Ectodermal cell (in vitro differentiated cells): ENCODE measurements around the gene KIF25. TPM values are rescaled to one million over a fixed set of nuclear protein-coding genes. Genes with fewer than 3 reads are reported as not detected.

Experiments
- H3K27ac ChIP-seq: 2 replicates; pipeline ENCODE4 v1.7.0; 2013; ENCODE audit warnings: mild to moderate bottlenecking, low read depth, low read length; ENCODE audit not compliant: insufficient read depth, poor library complexity, severe bottlenecking
- H3K27me3 ChIP-seq: 2 replicates; pipeline ENCODE4 v1.7.0; 2013; ENCODE audit warnings: mild to moderate bottlenecking, low read length; ENCODE audit not compliant: insufficient read depth, control insufficient read depth, poor library complexity, severe bottlenecking
- H3K36me3 ChIP-seq: one replicate; pipeline ENCODE4 v1.7.0; 2013; ENCODE audit warnings: low read length; ENCODE audit not compliant: control insufficient read depth, insufficient read depth
- H3K4me1 ChIP-seq: one replicate; pipeline ENCODE4 v1.7.0; 2013; ENCODE audit warnings: low read length; ENCODE audit not compliant: control insufficient read depth, insufficient read depth
- H3K4me3 ChIP-seq: 2 replicates; pipeline ENCODE4 v1.7.0; 2013; ENCODE audit warnings: low read depth, low read length, control low read depth; ENCODE audit not compliant: insufficient read depth
- H3K9me3 ChIP-seq: 2 replicates; pipeline ENCODE4 v1.7.0; 2013; ENCODE audit warnings: mild to moderate bottlenecking, low read length, moderate library complexity; ENCODE audit not compliant: control insufficient read depth
- WGBS, 2 experiments: methylation state at CpG; one replicate each; pipeline ENCODE4 v1.1.7; 2013; ENCODE audit warnings: missing lambda C conversion rate in 2 of 2; 5-methylcytosine and 5-hydroxymethylcytosine counted together
- polyA plus RNA-seq, 4 experiments: library from polyadenylated mRNA; stranded (reverse); fragments of 50-300 nt; gene quantifications; one replicate each; pipeline ENCODE4 v1.2.3, GENCODE V29; 2013

The KIF25 gene, protein sequence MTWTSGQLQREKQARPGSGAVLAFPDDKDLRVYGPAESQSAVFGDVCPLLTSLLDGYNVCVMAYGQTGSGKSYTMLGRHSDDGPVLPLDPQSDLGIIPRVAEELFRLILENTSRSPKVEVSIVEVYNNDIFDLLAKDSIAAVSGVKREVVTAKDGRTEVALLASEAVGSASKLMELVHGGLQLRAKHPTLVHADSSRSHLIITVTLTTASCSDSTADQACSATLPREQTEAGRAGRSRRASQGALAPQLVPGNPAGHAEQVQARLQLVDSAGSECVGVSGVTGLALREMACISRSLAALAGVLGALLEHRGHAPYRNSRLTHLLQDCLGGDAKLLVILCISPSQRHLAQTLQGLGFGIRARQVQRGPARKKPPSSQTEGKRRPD
- 0.85 TPM for polyA plus RNA-seq (2013, experiment 1 of 4)
- polyA plus RNA-seq (2013, experiment 2 of 4): 0.69 TPM
- 0.91 TPM for polyA plus RNA-seq (2013, experiment 3 of 4)
- 0.49 TPM for polyA plus RNA-seq (2013, experiment 4 of 4)

DNA sequence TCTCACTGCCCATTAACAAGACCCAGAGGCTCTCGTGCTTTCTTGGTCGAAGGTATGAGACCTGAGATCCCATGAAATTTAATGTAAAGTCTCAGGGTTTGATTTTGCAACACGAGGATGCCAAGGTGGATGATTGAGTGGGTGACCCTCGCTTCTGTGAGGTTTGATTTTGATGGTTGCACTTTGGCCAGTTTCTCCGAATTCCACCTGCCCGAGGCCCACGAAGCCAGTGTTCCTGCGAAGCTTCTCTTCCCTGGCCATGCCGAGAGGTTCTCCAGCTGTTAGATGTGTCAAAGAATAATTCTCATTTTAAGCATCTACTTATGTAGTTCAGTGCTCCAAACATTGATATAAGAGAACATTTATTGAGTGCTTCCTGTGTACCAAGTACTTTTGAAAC is at the start of gene KIF25:
KIF25 (plus strand) TSS at position 30 of the 400 bp plus-strand sequence. CDS start 31,915 bp downstream, outside the sequence.
- H3K36me3 ChIP-seq: no peaks in the 10 kb centered on the region
- H3K4me1 ChIP-seq: no peaks in the 10 kb centered on the region
- no peak within 1 kb of the TSS for H3K4me3 ChIP-seq
- H3K27ac ChIP-seq: no peak within 1 kb of the TSS
- H3K27me3 ChIP-seq: no peaks in the 10 kb centered on the region
- WGBS, 2 experiments: 84 to 92% methylated on average over 9 of the region's 9 CpGs
- no peaks in the 10 kb centered on the region for H3K9me3 ChIP-seq

DNA sequence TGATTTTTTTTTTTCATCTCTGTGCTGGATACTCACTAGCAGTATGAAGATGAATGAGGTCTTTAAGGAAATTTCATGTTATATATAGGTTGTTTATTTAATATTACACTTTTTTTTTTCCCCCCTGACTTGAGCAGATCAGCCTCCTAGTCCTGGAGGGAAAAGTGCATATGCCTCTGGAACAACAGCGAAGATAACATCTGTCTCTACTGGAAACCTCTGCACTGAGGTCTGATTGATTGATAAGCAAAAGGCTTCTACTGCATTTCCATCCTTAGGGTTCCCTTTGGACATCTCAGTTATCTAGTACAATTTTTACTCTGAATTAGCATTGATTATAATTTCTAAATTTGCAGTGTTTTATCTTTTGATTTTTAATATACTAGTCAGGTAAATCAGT is 49.8 kb upstream of the KIF25 start:
- H3K27me3 ChIP-seq: no peaks in the 10 kb centered on the region
- H3K4me1 ChIP-seq: no peaks in the 10 kb centered on the region
- H3K4me3 ChIP-seq: no peak overlapping the region
- peaks cover 67% of the 10 kb centered on the region for H3K36me3 ChIP-seq
- 100% methylated on average over 1 of the region's 1 CpG for WGBS, 2 experiments
- H3K9me3 ChIP-seq: no peaks in the 10 kb centered on the region
- H3K27ac ChIP-seq: no peak overlapping the region

DNA sequence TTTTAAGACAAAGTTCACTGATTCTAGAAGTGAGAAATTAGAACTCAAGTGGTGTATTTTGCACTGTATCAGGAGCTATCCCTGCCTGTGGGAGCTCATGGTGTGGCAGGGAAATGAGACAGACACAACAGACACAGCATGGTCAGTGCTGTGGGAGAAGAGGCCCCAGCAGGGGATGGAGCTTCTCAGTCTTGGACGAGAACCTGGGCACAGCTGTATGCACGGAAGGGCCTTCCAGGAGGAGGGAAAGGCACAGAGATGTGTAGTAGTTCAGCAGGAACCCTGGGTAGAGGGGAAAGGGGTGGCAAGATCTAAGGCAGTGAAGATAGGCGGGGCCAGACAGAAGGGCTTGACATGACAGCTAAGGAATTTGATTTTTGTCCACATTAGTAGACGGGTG is 48.8 kb upstream of the KIF25 start:
- Histone ChIP-seq H3K27ac (no peak overlapping the region), H3K27me3 (no peaks in the 10 kb centered on the region), H3K4me1 (no peaks in the 10 kb centered on the region), H3K4me3 (no peak overlapping the region), H3K36me3 (peaks cover 67% of the 10 kb centered on the region), H3K9me3 (no peaks in the 10 kb centered on the region)
- WGBS, 2 experiments: 90 to 92% methylated on average over 4 of the region's 4 CpGs

DNA sequence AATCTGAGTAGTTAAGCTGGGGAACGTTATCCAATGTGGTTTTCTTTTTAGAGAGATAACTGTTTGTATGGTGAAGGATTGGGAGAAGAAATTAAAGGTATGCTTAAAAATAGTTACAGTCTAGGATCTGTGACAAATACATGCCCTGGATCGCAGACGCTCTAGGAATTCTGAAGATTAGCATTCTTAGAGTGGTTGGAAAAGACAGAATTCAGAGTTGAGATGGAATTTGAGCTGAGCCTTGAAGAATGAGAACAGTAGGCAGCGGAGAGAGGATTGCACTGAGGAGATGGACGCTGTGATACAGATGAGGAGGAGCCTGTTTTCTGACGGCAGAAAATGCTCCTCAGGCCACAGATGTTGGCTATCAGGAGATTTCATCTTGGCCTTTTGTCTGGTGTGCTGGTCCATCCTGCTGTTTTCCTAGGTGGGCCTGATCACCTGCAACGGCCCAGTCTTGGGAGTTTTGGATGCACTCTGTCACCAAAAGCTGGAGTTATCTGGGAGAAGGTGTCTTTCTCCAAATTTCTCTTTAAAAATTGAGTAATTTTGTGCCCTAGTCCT is 48.3 kb upstream of the KIF25 start:
- H3K27ac ChIP-seq: no peak overlapping the region
- H3K36me3 ChIP-seq: peaks cover 63% of the 10 kb centered on the region
- H3K9me3 ChIP-seq: no peaks in the 10 kb centered on the region
- no peaks in the 10 kb centered on the region for H3K4me1 ChIP-seq
- 96% methylated on average over 7 of the region's 7 CpGs for WGBS, 2 experiments
- no peak overlapping the region for H3K4me3 ChIP-seq
- no peaks in the 10 kb centered on the region for H3K27me3 ChIP-seq

DNA sequence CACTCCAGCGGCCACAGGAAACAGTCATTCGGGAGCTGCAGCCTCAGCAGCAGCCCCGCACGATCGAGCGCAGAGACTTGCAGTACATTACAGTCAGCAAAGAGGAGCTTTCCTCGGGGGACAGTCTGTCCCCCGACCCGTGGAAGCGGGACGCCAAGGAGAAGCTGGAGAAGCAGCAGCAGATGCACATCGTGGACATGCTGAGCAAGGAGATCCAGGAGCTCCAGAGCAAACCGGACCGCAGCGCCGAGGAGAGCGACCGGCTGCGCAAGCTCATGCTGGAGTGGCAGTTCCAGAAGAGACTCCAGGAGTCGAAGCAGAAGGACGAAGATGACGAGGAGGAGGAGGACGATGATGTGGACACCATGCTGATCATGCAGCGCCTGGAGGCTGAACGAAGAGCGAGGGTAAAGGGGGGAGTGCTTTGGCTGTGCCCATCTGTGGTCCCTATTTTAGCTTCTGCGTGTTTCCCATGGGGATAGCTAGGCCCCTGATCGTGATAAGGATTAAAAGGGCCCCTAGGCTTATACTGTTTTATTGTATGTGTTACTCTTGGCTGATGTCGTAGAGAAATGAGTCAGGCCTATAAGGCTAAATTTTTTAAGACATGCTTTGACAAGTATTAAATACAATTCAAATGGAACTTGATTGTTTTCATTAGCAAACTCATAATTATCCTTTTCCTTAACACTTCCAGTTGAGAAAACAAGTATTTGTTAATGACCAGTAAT is 45.5 kb upstream of the KIF25 start:
- H3K9me3 ChIP-seq: no peaks in the 10 kb centered on the region
- H3K4me1 ChIP-seq: no peaks in the 10 kb centered on the region
- no peak overlapping the region for H3K27ac ChIP-seq
- H3K36me3 ChIP-seq: peaks cover 44% of the 10 kb centered on the region
- 96% methylated on average over 29 of the region's 29 CpGs for WGBS, 2 experiments
- H3K27me3 ChIP-seq: no peaks in the 10 kb centered on the region
- no peak overlapping the region for H3K4me3 ChIP-seq

DNA sequence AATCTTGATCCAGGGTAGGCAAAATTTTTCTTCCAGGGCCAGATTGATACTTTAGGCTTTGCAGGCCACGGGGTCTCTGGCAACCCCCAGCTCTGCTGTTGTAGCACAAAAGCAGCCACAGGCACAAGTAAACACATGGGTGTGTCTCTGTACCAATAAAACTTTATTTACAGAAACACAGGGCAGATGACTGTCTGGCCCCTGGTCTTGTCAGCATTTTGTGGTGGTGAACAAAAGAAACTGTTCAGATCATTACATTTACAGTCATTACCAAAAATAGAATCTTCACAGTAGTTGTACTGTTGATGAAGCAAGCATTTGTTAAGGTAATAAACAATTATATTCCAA is 45.0 kb upstream of the KIF25 start:
- Histone ChIP-seq H3K36me3 (peaks cover 42% of the 10 kb centered on the region), H3K27ac (no peak overlapping the region), H3K4me3 (no peak overlapping the region), H3K9me3 (no peaks in the 10 kb centered on the region), H3K27me3 (no peaks in the 10 kb centered on the region), H3K4me1 (no peaks in the 10 kb centered on the region)
- WGBS, 2 experiments: 98 to 100% methylated on average over 1 of the region's 1 CpG

DNA sequence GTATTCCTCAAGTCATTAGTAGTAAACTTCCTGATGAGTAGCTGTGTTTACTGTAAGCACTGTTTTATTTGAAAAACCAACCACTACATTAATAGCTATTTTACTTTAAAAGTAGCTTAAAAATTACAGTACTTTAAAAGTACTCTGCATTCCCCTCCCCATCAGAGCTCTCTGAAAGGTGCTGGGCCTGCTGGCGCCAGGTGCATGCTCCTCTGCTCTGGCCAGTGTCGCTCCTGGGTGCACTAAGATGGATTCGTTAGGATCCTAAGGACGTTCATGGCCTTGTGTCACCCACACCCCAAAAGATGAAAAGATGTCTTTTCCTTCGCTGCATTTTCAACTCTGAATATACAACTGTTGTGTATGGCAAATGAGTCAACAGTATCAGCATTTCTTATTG is 43.9 kb upstream of the KIF25 start:
- peaks cover 43% of the 10 kb centered on the region for H3K36me3 ChIP-seq
- WGBS, 2 experiments: 95 to 97% methylated on average over 5 of the region's 5 CpGs

DNA sequence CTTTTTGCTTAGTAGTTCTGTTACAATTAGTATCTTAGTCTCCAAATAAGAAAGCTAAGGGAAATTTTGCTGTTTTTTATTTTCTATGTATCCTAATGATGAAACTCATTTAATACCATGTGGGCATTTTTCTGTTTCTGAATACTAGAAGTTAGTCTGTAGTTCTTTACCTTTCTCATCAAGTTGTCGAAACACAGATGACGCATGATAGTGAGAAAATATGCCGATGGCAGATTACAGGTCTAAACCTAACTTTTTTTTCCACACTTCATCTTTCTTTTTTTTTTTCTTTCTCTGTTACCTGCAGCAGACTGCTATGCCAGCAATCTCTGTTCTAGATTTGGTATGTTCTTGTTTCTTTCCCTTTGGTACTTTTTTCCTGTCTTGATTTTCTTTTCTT is 43.3 kb upstream of the KIF25 start:
- no peaks in the 10 kb centered on the region for H3K27me3 ChIP-seq
- H3K4me1 ChIP-seq: no peaks in the 10 kb centered on the region
- H3K4me3 ChIP-seq: no peak overlapping the region
- WGBS, 2 experiments: 96 to 98% methylated on average over 3 of the region's 3 CpGs
- no peak overlapping the region for H3K27ac ChIP-seq
- H3K36me3 ChIP-seq: peaks cover 38% of the 10 kb centered on the region
- no peaks in the 10 kb centered on the region for H3K9me3 ChIP-seq

More for the DNA sequence above, 43.9 kb upstream of the KIF25 start:
- Histone ChIP-seq H3K27me3 (no peaks in the 10 kb centered on the region), H3K27ac (no peak overlapping the region), H3K4me3 (no peak overlapping the region), H3K4me1 (no peaks in the 10 kb centered on the region), H3K9me3 (no peaks in the 10 kb centered on the region)

DNA sequence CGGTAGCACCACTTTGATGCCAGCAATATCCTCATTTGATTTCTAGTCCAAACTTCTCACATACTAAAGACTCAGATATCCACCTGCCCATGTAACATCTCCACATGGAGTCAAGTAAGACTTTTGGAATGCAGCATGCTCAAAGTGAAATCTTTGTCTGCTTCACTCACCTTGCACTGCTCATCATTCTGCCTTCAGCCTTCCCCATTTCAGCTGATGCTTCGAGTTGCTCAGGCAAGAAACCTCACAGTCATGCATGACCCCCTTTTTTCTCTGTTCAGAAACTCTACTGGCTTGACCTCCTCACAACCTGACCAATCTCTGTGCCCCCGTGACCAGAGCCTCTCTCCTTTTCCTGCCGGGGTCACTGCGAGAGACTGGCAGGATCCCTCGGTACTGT is 41.0 kb upstream of the KIF25 start:
- Histone ChIP-seq H3K4me3 (no peak overlapping the region), H3K9me3 (no peaks in the 10 kb centered on the region), H3K27me3 (no peaks in the 10 kb centered on the region), H3K27ac (no peak overlapping the region), H3K4me1 (no peaks in the 10 kb centered on the region), H3K36me3 (peaks cover 22% of the 10 kb centered on the region)
- WGBS, 2 experiments: 91 to 95% methylated on average over 6 of the region's 6 CpGs

DNA sequence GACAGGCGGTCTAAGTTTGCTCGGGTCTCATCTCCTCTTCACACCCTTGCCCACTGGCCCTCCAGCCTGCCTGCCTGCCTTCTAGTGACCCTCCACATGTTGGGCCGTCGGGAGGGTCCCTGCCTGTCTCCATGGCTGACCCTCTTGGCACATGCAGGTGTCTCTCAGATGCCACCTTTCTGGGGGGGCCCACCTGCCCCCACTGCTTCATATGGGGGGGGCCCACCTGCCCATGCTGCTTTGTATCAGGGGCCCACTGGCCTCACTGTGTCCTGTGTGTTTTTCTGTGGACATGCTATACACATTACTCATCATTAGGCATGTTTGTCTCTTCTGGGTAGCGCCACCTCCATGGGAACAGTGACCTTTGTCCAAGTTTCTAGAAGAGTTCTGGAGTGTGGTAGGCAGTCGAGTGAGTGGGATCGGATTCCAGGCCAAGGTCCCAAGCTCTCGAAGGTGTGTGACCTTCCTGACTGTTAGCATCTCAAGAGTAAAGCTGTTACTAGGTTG is 40.4 kb upstream of the KIF25 start:
- no peaks in the 10 kb centered on the region for H3K9me3 ChIP-seq
- no peaks in the 10 kb centered on the region for H3K27me3 ChIP-seq
- no peak overlapping the region for H3K27ac ChIP-seq
- no peak overlapping the region for H3K4me3 ChIP-seq
- H3K36me3 ChIP-seq: peaks cover 20% of the 10 kb centered on the region
- 95% methylated on average over 8 of the region's 8 CpGs for WGBS, 2 experiments
- H3K4me1 ChIP-seq: no peaks in the 10 kb centered on the region
